A549 (cell line): Measurements from ENCODE around the gene ATP10A. TPM values are rescaled to one million over a fixed set of nuclear protein-coding genes. Genes with fewer than 3 reads are reported as not detected.

Source experiments
- ESRRA ChIP-seq: fragments of 150-350 bp; IDR thresholded peaks from 2 replicates; pipeline ENCODE4 v1.6.1; 2014; ENCODE audit warnings: mild to moderate bottlenecking, low read length, borderline replicate concordance
- HMGXB4 ChIP-seq: fragments of 250-450 bp; sonication (Bioruptor Pico); IDR thresholded peaks from 2 replicates; pipeline ENCODE4 v1.5.0; 2021; ENCODE audit warnings: mild to moderate bottlenecking, moderate library complexity, borderline replicate concordance
- MYC ChIP-seq: IDR thresholded peaks from 2 replicates; pipeline ENCODE4 v1.6.1; 2012; ENCODE audit warnings: mild to moderate bottlenecking, inconsistent platforms, low read length, improper control_type of control experiment, borderline replicate concordance
- RFX5 ChIP-seq: fragments of 450-650 bp; IDR thresholded peaks from 2 replicates; pipeline ENCODE4 v1.7.1; 2014; ENCODE audit warnings: antibody characterized with exemption, mild to moderate bottlenecking, moderate library complexity
- polyA plus RNA-seq, 4 experiments: library from polyadenylated mRNA; depleted of rRNA in 3 of 4; stranded (reverse); fragments of >200 nt; fragmentation: RNase III in 1 of 4; extraction: RNeasy Plus Mini Kit Qiagen cat#74134 plus additional on column Dnase treatment in 1 of 4; gene quantifications; 2 replicates in 3 of 4; 3 replicates in 1 of 4; pipeline ENCODE4 v1.2.3, GENCODE V29; 2011 to 2017
- small RNA-seq, 6 experiments: library from RNA; depleted of rRNA; stranded (forward); fragments of <200 nt; gene quantifications; one replicate each; pipeline ENCODE3, GENCODE V24; 2012

ATP10A gene
- polyA plus RNA-seq, 2 of the 4 experiments (the other 2 are of a cell fraction): 5.9 to 7.6 TPM

GRCh38 chr15:25631971-25632370 lies 231.2 kb downstream of the ATP10A start (continued):
- TF ChIP-seq ESRRA (no peak), RFX5 (no peak), HMGXB4 (no peak), MYC (no peak)

Small RNAs within 50 kb of the gene (small RNA-seq; reads per million reads assigned to genes)
- gene MIR4715 (0 reads per million in 6 experiments), gene RNA5SP390 (0 to 1.6 (median 0) reads per million in 6 experiments)
